ENCODE measurements around the gene USP24.

DNA sequence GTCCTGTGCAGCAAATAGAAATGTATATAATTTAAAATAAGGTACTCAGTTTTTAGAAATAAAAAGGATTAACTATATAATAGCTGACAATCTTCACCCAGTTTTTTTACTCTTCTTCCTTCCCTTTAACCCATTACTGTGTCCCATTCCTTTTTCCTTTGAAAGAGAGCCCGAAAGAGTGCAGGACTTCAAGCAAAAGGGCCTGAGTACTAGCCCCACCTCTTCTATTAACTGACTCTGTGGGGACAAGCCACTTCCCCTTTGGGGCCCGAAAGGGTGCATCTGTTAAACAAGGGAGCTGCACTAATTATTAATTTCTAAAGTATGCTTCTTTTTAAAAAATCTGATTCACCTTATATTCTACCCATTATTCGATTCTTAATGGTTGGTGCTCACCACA is 3.3 kb downstream of the USP24 start:
- TF ChIP-seq POLR2A (IDR thresholded peaks at IDR 0.05; ENCODE audit: low read length), result peak; percentile 47
- TF ChIP-seq GATA1 (IDR thresholded peaks at IDR 0.05; ENCODE audit: low read depth, low read length), result no peak

Data from erythroblast (primary cell).